B cell (primary cell): ENCODE measurements around the gene PXMP2.

Experiments used
- CTCF ChIP-seq: fragments of 200-600 bp; IDR thresholded peaks from one replicate; pipeline ENCODE4 v1.8.0; 2022; ENCODE audit warnings: antibody characterized with exemption, mild to moderate bottlenecking
- EZH2 ChIP-seq: IDR thresholded peaks from 2 replicates; pipeline ENCODE4 v1.6.1; 2012; ENCODE audit warnings: borderline replicate concordance, low read depth, mild to moderate bottlenecking, moderate library complexity, low read length; ENCODE audit not compliant: insufficient read depth, poor library complexity, severe bottlenecking

GRCh38 chr12:132689227-132689626 lies 1.8 kb downstream of the PXMP2 start:
- TF ChIP-seq EZH2: no peak
- TF ChIP-seq CTCF: no peak
